NCI-H2227 (cell line): ENCODE measurements around the gene RAB3IL1.

ENCODE experiments used
- DNase-seq: peaks from one replicate; lab custom pipeline; 2025; ENCODE audit not compliant: unreplicated experiment; lab: John Stamatoyannopoulos, UW

Gene RAB3IL1

GRCh38 chr11:61847914-61848581 is 69.3 kb downstream of the RAB3IL1 start:
- DNase-seq: no peak
